IMR-90 (cell line): ENCODE data around the gene HEATR5A. TPM values are rescaled to one million over a fixed set of nuclear protein-coding genes. Genes with fewer than 3 reads are reported as not detected.

Source experiments
- BHLHE40 ChIP-seq: fragments of 150-350 bp; IDR thresholded peaks from 2 replicates; pipeline ENCODE4 v1.6.1; 2016; ENCODE audit warnings: mild to moderate bottlenecking, low read depth, low read length
- CHD1 ChIP-seq: IDR thresholded peaks from 2 replicates; pipeline ENCODE4 v1.6.1; 2012; ENCODE audit warnings: low read depth, low read length, improper control_type of control experiment
- FOS ChIP-seq: fragments of 150-350 bp; IDR thresholded peaks from 2 replicates; pipeline ENCODE4 v1.6.1; 2016; ENCODE audit warnings: low read depth, low read length
- RFX5 ChIP-seq: IDR thresholded peaks from 2 replicates; pipeline ENCODE4 v1.8.0; 2012; ENCODE audit warnings: low read depth, mild to moderate bottlenecking, low read length, moderate library complexity
- polyA plus RNA-seq, 3 experiments: library from polyadenylated mRNA; depleted of rRNA; stranded (reverse); fragments of >200 nt; gene quantifications; 2 replicates each; pipeline ENCODE4 v1.2.3, GENCODE V29; 2012; ENCODE audit warnings: low replicate concordance in 1 of 3
- total RNA-seq: library from RNA; depleted of rRNA; stranded (reverse); fragments of >200 nt; gene quantifications from 2 replicates; pipeline ENCODE4 v1.2.3, GENCODE V29; 2012
- TF ChIP-seq, protein P1 (sequence below): conservative IDR thresholded peaks from 2 replicates; pipeline ENCODE4 v1.5.1; 2012; ENCODE audit warnings: mild to moderate bottlenecking, low read depth, low read length, improper control_type of control experiment

HEATR5A gene
- total and polyA plus RNA-seq, 2 of the 4 experiments (the other 2 are of a cell fraction), result 14.0 to 48.9 TPM

DNA sequence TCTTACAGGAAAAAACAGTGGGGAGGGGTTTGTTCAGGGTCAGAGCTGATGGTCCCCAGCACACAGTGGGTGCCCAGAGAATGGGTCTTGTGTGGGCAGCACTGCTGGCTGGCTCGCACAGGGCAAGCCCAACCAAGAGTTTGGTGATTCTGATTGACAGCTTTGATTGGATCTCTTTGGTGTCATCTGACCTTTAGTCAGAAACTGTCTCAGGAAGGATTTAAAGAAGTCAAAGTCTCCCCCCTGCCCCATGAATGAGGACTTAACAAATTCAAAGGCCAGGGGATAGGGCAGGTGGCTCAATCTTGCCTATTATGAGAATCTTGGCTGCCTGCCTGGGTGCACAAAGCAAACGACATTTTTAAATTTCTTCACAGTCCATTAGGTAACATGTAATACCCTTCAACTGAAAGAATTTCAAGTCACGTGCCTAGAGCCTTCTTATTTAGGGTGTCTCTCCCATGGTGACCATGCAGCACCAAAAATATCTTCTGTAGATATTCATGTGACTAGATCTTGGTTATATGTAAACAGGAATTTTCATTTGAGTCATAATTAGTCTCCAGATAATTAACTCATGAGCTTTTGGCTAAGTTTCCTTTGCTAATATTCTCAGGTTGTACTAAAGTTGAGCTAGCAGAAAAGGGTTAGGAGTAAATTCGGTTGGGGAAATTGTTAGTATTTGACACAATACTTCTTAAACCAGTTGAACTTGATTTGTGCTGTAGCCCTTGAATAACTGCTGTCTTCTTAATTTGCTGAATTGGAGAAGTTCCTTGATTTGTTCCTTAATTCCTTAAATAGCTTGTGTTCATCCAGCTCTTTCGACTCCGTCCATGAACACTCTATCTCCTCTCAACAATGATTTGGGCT is 158.3 kb downstream of the HEATR5A start (continued):
- TF ChIP-seq, protein P1, sequence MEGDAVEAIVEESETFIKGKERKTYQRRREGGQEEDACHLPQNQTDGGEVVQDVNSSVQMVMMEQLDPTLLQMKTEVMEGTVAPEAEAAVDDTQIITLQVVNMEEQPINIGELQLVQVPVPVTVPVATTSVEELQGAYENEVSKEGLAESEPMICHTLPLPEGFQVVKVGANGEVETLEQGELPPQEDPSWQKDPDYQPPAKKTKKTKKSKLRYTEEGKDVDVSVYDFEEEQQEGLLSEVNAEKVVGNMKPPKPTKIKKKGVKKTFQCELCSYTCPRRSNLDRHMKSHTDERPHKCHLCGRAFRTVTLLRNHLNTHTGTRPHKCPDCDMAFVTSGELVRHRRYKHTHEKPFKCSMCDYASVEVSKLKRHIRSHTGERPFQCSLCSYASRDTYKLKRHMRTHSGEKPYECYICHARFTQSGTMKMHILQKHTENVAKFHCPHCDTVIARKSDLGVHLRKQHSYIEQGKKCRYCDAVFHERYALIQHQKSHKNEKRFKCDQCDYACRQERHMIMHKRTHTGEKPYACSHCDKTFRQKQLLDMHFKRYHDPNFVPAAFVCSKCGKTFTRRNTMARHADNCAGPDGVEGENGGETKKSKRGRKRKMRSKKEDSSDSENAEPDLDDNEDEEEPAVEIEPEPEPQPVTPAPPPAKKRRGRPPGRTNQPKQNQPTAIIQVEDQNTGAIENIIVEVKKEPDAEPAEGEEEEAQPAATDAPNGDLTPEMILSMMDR, result no peak
- TF ChIP-seq CHD1 (no peak), RFX5 (no peak), BHLHE40 (peak; percentile 84), FOS (no peak)
